ENCODE measurements around the gene IMPDH1.

IMPDH1 gene

DNA sequence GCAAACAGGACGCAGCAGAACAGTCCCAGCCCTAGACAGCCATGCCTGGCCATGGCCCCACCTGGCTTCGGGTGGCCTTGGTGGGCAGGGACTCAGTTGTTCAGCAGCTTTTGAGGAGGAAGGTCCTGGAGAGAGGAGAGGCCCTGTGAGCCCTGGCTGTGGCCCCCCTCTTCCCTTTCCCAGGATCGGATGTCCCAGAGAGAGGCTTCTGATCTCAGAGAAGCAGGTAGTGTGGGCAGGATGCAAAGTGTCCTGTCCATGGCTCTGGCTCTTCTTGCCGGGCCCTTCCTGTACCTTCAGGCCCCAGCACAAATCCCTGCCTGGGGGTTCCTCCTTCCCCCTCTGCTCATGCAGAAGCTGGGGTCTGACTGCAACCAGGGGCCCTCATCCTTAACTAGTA is 49.8 kb downstream of the IMPDH1 start:
- no peak for DNase-seq (ENCODE audit: low read depth)

GRCh38 chr7:128359336-128359735 is 50.4 kb downstream of the IMPDH1 start:
- DNase-seq (ENCODE audit: low read depth), result no peak

GRCh38 chr7:128358233-128358632 is 51.5 kb downstream of the IMPDH1 start:
- peak; percentile 35 for DNase-seq (ENCODE audit: low read depth)

DNA sequence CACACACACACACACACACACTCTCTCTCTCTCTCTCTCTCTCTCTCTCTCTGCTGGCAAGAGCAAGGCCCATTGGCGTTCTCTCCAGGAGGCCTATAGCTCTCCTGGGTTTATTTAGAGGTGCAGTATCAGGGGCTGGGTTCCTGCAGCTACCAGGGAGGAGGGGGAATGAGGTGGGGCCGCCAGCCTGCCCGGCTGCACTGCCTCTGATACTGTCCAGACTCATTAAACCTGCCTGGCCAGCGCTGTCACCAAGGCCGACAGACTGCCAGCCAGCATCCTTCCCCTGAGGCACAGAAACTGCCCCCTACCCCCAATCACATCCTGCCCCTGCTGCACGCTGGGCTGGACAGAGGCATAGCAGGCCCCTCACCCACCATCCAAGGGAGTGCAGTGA is 52.6 kb downstream of the IMPDH1 start:
- no peak for DNase-seq (ENCODE audit: low read depth)

GRCh38 chr7:128356546-128357216 is 53.1 kb downstream of the IMPDH1 start:
- no peak for DNase-seq (ENCODE audit: low read depth)

DNA sequence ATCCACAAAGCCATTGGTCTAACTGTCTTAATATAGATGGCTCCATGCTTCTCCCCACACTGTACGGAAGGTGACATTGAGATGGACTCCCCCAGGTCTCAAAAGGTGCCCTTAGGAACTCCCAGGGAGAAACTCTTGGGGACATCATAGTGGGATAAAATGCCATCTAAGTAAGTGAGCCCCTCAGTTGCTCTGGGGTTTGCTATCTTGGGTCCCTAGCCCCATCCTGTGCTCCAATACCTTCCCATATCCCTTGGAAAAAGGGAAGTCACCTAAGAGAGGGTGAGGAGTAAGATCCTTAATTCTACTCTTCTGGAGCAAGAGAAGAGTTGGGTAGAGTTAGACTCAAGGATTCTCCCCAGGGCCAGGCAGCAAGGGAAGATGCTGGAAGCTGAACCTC is 56.2 kb downstream of the IMPDH1 start:
- DNase-seq (ENCODE audit: low read depth), result no peak

GRCh38 chr7:128353189-128353588 is 56.6 kb downstream of the IMPDH1 start:
- DNase-seq (ENCODE audit: low read depth), result no peak

DNA sequence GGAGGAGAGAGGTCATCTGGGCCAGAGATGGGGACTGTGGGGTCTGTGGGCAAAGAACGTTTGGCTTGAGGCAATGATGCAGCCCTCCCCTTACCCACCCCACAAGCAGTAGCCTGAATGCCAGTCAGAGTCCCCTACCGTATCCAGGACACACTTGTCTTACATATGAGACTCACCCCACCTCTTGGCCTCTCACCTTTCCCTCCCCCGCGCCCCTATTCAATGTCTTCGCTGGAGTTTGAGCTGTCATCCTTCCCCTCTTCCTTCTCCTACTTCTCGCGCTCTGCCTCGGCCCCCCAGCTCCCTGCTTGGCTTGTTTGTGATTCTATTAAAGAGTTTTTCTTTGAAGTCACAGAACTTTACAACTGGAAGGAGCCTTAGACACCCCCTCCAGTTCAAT is 57.1 kb downstream of the IMPDH1 start:
- no peak for DNase-seq (ENCODE audit: low read depth)

DNA sequence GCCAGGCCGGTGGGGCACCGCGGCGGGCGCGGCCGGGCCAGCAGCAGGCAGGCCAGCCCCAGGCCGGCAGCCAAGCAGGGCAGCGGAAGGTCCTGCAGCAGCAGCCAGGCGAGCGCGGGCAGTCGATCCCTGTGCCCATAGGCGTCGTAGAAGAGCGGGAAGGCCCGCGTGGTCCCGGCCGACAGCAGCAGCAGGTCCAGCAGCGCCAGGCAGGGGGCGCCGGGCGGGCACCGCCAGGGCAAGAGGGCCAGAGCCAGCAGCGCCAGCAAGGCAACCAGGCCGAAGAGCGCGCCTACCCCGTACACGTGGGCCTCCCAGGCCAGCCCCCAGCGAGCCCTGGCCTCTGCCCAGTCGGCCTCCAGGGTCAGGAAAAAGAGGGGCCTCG is 57.6 kb downstream of the IMPDH1 start:
- peak; percentile 21 for DNase-seq (ENCODE audit: low read depth)

GRCh38 chr7:128351296-128352152 is 58.3 kb downstream of the IMPDH1 start:
- DNase-seq (ENCODE audit: low read depth), result no peak

GRCh38 chr7:128350708-128351295 is 59.0 kb downstream of the IMPDH1 start:
- no peak for DNase-seq (ENCODE audit: low read depth)

GRCh38 chr7:128349466-128349825 is 60.3 kb downstream of the IMPDH1 start:
- no peak for DNase-seq (ENCODE audit: low read depth)

- peak; percentile 30 for DNase-seq (ENCODE audit: low read depth)
Observed at GRCh38 chr7:128347647-128348097, 62.1 kb downstream of the IMPDH1 start.

DNA sequence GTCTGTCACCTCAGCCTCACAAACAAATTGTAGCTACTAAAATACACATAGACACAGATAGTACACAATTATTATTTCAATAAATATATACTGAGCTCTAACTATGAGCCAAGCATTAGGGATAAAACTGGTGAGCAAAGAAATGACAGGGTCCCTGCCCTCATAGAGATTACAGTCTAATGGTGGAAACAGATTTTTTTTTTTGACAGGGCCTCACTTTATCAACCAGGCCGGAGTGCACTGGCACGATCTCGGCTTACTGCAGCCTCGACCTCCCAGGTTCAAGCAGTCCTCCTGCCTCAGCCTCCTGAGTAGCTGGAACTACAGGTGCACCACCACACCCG is 65.4 kb downstream of the IMPDH1 start:
- no peak for DNase-seq (ENCODE audit: low read depth)

DNA sequence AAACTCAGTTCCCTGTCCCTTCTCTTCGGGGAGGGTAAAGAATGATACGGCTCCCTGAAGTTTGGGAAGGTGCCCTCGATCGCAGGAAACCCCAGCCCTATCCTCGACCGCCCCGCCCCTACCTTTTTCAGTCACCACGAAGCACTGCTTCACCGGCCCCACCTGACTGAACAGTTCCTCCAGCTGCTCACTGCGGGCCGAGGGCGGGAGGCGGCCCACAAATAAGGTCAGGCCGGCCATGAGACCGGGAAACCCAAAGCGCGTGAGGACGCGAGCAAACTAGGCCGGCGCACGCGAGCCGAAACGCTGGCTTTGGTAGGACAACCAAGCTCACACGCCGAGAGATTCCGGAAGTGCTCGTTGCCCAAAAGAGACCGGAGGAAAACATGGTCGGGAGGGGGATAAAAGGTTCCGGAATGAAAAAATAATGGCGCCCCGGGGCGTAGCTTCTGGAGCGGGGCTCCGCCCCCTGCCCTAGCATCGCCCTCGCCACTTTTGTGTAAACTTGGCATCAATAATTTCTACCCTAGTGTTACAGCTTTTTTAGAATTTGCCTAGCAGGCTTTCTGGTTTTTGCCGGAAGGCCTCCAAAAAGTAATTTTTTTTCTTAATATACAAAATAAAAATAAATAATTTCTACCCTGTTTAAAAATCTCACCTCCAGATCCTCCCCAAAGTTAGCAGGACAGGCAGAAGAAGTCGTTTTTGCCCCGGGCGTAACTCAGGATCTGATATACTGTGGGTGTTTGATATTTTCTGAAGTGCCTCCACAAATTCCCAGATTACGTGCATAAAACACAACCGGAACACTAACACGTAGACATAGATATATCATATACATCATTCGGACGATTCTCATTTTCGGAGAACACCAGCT is 66.0 kb downstream of the IMPDH1 start, which contains the start of gene RBM28:
TSS of gene RBM28 (minus strand) at position 355 of the 877 bp plus-strand sequence. CDS start at position 240, 115 bp downstream.
- DNase-seq (ENCODE audit: low read depth), result peak; percentile 88

All from fibroblast of gingiva (primary cell).